ENCODE results near the gene CYP2D6. TPM values are rescaled to one million over a fixed set of nuclear protein-coding genes. Genes with fewer than 3 reads are reported as not detected.

Gene CYP2D6
- total RNA-seq, 1 experiment from 2014 or later = 6.7 TPM

GRCh38 chr22:42167066-42167465, 36.5 kb upstream of the CYP2D6 start:
- no TSS peak for BruUV-seq (replicated peaks)
- Histone ChIP-seq H3K79me2 (ENCODE audit: low read depth) (no peaks in the 10 kb centered on the region), H3K4me1 (replicated peaks; ENCODE audit: insufficient read depth) (no peaks in the 10 kb centered on the region), H2AFZ (no peak overlapping the region), H3K9me3 (ENCODE audit: insufficient read depth, low read depth) (no peaks in the 10 kb centered on the region), H3K36me3 (ENCODE audit: low read depth) (0 out of 2 replicates have a peak, but pooled peaks cover 4% of the 10 kb centered on the region), H3K9me2 (ENCODE audit: insufficient read depth) (no peaks in the 10 kb centered on the region), H3K27me3 (ENCODE audit: insufficient read depth, low read depth) (no peaks in the 10 kb centered on the region), H3K4me2 (no peak overlapping the region), H4K20me1 (ENCODE audit: insufficient read depth) (peaks cover 34% of the 10 kb centered on the region), H3K4me3 (no peak overlapping the region), H3K27ac (no peak overlapping the region), H3F3A (ENCODE audit: insufficient read depth, low read depth) (peaks cover 6% of the 10 kb centered on the region; the same call in 1 of the 2 replicates)
- TF ChIP-seq EZH2 (IDR thresholded peaks at IDR 0.05; ENCODE audit: low read depth) = no peak
- TF ChIP-seq CTCF (conservative IDR thresholded peaks at IDR 0.05) = no peak
- DNase-seq = no peak
- ChIA-PET CTCF (no interaction called here), POLR2A (ENCODE audit: unreplicated experiment) (no interaction called here)
- intact Hi-C loops (cut with micrococcal nuclease; ENCODE audit: unreplicated experiment) = no loop called here

GRCh38 chr22:42164901-42165300, 34.3 kb upstream of the CYP2D6 start:
- Histone ChIP-seq H2AFZ (no peak overlapping the region), H3K27ac (no peak overlapping the region), H3K4me3 (no peak overlapping the region), H3K4me1 (replicated peaks; ENCODE audit: insufficient read depth) (no peaks in the 10 kb centered on the region), H3F3A (ENCODE audit: insufficient read depth, low read depth) (peaks cover 6% of the 10 kb centered on the region; the same call in 1 of the 2 replicates), H3K27me3 (ENCODE audit: insufficient read depth, low read depth) (no peaks in the 10 kb centered on the region), H3K79me2 (ENCODE audit: low read depth) (no peaks in the 10 kb centered on the region), H3K9me2 (ENCODE audit: insufficient read depth) (no peaks in the 10 kb centered on the region), H3K9me3 (ENCODE audit: insufficient read depth, low read depth) (no peaks in the 10 kb centered on the region), H4K20me1 (ENCODE audit: insufficient read depth) (peaks cover 16% of the 10 kb centered on the region), H3K4me2 (no peak overlapping the region), H3K36me3 (ENCODE audit: low read depth) (0 out of 2 replicates have a peak, but pooled peaks cover 4% of the 10 kb centered on the region)
- ChIA-PET CTCF (no interaction called here), POLR2A (ENCODE audit: unreplicated experiment) (no interaction called here)
- TF ChIP-seq CTCF (conservative IDR thresholded peaks at IDR 0.05) = no peak
- no peak for TF ChIP-seq EZH2 (IDR thresholded peaks at IDR 0.05; ENCODE audit: low read depth)
- BruUV-seq (replicated peaks) = no TSS peak
- intact Hi-C loops (cut with micrococcal nuclease; ENCODE audit: unreplicated experiment) = no loop called here
- no peak for DNase-seq

DNA sequence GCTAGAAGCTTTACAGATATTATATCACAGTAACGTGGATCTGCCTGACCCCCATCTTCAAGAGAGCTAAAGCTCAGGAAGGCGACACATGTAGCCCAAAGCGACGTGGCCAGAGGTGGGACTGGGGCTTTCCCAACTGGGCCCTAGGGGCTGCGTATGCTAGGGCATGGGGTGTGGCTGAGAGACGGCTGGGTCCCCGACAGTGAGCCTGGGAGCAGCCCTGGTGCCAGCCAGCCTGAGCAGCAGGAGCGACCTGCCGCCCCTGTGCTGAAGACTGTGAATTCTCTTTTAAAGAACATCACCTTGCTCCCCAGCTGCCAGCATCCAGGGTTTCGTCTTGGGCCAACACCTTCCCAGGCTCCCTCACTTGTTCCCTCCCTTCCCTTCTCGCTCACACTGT, 32.9 kb upstream of the CYP2D6 start:
- Histone ChIP-seq H3K27me3 (ENCODE audit: insufficient read depth, low read depth) (no peaks in the 10 kb centered on the region), H3K4me3 (no peak overlapping the region), H3K36me3 (ENCODE audit: low read depth) (0 out of 2 replicates have a peak, but pooled peaks cover 4% of the 10 kb centered on the region), H3K79me2 (ENCODE audit: low read depth) (no peaks in the 10 kb centered on the region), H2AFZ (no peak overlapping the region), H3K9me3 (ENCODE audit: insufficient read depth, low read depth) (no peaks in the 10 kb centered on the region), H3K9me2 (ENCODE audit: insufficient read depth) (no peaks in the 10 kb centered on the region), H3K4me1 (replicated peaks; ENCODE audit: insufficient read depth) (no peaks in the 10 kb centered on the region), H4K20me1 (ENCODE audit: insufficient read depth) (peaks cover 12% of the 10 kb centered on the region; the same call in 1 of the 2 replicates), H3F3A (ENCODE audit: insufficient read depth, low read depth) (peaks cover 7% of the 10 kb centered on the region; the same call in 1 of the 2 replicates), H3K27ac (no peak overlapping the region), H3K4me2 (no peak overlapping the region)
- CTCF ChIA-PET = no interaction called here
- intact Hi-C loops (cut with micrococcal nuclease; ENCODE audit: unreplicated experiment) = no loop called here
- POLR2A ChIA-PET (ENCODE audit: unreplicated experiment) = no interaction called here
- no TSS peak for BruUV-seq (replicated peaks)
- no peak for TF ChIP-seq CTCF (conservative IDR thresholded peaks at IDR 0.05)
- no peak for TF ChIP-seq EZH2 (IDR thresholded peaks at IDR 0.05; ENCODE audit: low read depth)
- DNase-seq = no peak
